ENCODE measurements around the gene FTHL17.

The FTHL17 gene

GRCh38 chrX:31071725-31072124, at the start of gene FTHL17:
Gene FTHL17 (minus strand): TSS chrX:31072041. CDS start chrX:31071953, 88 bp downstream.
- no peak for TF ChIP-seq CTCF (IDR thresholded peaks at IDR 0.05)

- no peak for TF ChIP-seq CTCF (IDR thresholded peaks at IDR 0.05)
Observed at GRCh38 chrX:31117266-31117665, 45.4 kb upstream of the FTHL17 start.

- no peak for TF ChIP-seq CTCF (IDR thresholded peaks at IDR 0.05)
Observed at GRCh38 chrX:31115398-31115797, 43.6 kb upstream of the FTHL17 start.

- TF ChIP-seq CTCF (IDR thresholded peaks at IDR 0.05): no peak
Observed at GRCh38 chrX:31114858-31115257, 43.0 kb upstream of the FTHL17 start.

GRCh38 chrX:31112226-31112999, 40.6 kb upstream of the FTHL17 start:
- no peak for TF ChIP-seq CTCF (IDR thresholded peaks at IDR 0.05)

GRCh38 chrX:31110657-31111056, 38.8 kb upstream of the FTHL17 start:
- TF ChIP-seq CTCF (IDR thresholded peaks at IDR 0.05): no peak

GRCh38 chrX:31099536-31100090, 27.8 kb upstream of the FTHL17 start:
- TF ChIP-seq CTCF (IDR thresholded peaks at IDR 0.05): no peak

Data from LNCAP (cell line).